ENCODE results near the gene LRRD1. TPM values are rescaled to one million over a fixed set of nuclear protein-coding genes. Genes with fewer than 3 reads are reported as not detected.
"Not testable (repeated sequence)": the region's sequence is repeated elsewhere in the genome, so short reads cannot be mapped to it uniquely, and the experiment has no call there.

LRRD1 gene
- total RNA-seq, 4 donors from 2014 or later: 0.39 to 0.44 (median 0.42) TPM; not detected in 1

- DNase-seq (ENCODE audit: low spot score in 2 of 2): no peak
- no peak overlapping the region for H3K4me3 ChIP-seq
- H3K4me1 ChIP-seq: no peaks in the 10 kb centered on the region
- TF ChIP-seq, protein P1, sequence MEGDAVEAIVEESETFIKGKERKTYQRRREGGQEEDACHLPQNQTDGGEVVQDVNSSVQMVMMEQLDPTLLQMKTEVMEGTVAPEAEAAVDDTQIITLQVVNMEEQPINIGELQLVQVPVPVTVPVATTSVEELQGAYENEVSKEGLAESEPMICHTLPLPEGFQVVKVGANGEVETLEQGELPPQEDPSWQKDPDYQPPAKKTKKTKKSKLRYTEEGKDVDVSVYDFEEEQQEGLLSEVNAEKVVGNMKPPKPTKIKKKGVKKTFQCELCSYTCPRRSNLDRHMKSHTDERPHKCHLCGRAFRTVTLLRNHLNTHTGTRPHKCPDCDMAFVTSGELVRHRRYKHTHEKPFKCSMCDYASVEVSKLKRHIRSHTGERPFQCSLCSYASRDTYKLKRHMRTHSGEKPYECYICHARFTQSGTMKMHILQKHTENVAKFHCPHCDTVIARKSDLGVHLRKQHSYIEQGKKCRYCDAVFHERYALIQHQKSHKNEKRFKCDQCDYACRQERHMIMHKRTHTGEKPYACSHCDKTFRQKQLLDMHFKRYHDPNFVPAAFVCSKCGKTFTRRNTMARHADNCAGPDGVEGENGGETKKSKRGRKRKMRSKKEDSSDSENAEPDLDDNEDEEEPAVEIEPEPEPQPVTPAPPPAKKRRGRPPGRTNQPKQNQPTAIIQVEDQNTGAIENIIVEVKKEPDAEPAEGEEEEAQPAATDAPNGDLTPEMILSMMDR (IDR thresholded peaks at IDR 0.05): no peak
- TF ChIP-seq EP300 (IDR thresholded peaks at IDR 0.05): no peak
- no peak for TF ChIP-seq POLR2A (IDR thresholded peaks at IDR 0.05)
- no peaks in the 10 kb centered on the region for H3K9me3 ChIP-seq
- WGBS, 2 donors: 90 to 96% methylated on average over 1 of the region's 1 CpG
- H3K27me3 ChIP-seq: no peaks in the 10 kb centered on the region
- no peak overlapping the region for H3K27ac ChIP-seq
- no peaks in the 10 kb centered on the region for H3K36me3 ChIP-seq
These were observed 23.7 kb downstream of the LRRD1 start for GRCh38 chr7:92155108-92155739.

DNA sequence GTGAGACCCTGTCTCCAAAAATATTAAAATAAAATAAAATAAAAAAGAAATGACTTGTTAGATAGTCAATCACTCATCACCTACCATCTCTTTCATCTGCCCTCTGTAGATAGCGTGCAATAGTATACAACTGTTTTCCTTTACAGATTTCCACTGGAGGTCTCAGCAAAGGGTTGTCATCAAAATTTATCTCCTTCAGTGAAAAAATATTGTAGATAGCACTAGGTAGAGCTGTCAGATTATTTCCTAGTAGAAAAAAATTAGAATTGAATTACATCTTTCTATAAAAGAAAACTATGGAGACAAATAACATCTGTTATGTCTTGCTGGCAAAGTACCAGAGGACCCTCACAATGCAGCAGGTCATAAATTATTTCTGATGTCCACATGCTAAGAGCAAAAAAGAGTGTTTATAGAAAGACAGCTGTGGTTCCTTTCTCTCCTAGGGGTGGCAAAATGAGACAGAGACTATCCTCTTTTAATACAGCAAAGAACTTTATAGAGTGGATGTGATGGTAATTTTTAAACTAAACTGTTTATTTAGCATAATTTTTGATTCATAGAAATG lies 28.4 kb downstream of the LRRD1 start:
- DNase-seq (ENCODE audit: low spot score in 2 of 2): no peak
- no peaks in the 10 kb centered on the region for H3K4me1 ChIP-seq
- no peaks in the 10 kb centered on the region for H3K9me3 ChIP-seq
- no peaks in the 10 kb centered on the region for H3K27me3 ChIP-seq
- TF ChIP-seq, protein P1 (IDR thresholded peaks at IDR 0.05): no peak
- no peak for TF ChIP-seq POLR2A (IDR thresholded peaks at IDR 0.05)
- no peaks in the 10 kb centered on the region for H3K36me3 ChIP-seq
- no peak overlapping the region for H3K27ac ChIP-seq
- H3K4me3 ChIP-seq: no peak overlapping the region
- 73 to 79% methylated on average over 1 of the region's 1 CpG for WGBS, 2 donors

DNA sequence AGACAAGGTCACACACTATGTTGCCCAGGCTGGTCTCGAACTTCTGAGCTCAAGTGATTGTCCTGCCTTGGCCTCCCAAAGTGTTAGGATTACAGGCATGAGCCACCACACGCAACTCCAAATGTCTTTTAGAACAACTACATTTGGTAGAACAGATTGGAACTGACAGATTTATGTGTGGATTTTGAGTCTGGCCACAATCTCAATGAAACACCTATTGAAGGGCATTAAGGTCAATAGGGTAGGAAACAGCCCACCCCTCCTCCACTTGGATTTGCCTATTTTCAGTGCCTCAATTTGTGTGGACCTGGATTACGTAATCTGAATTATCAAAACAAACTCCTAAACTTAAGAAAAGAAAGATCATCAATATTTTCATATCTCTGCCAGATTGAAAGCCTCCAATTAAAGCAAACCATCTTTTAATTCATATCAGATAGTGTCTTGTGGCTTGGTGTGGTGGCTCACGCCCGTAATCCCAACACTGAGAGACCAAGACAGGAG lies 29.2 kb downstream of the LRRD1 start:
- Histone ChIP-seq H3K27ac (no peak overlapping the region), H3K4me3 (no peak overlapping the region), H3K4me1 (no peaks in the 10 kb centered on the region), H3K9me3 (no peaks in the 10 kb centered on the region), H3K36me3 (no peaks in the 10 kb centered on the region), H3K27me3 (no peaks in the 10 kb centered on the region)
- DNase-seq (ENCODE audit: low spot score in 2 of 2): no peak
- TF ChIP-seq EP300 (IDR thresholded peaks at IDR 0.05) (no peak), POLR2A (IDR thresholded peaks at IDR 0.05) (no peak)
- TF ChIP-seq, protein P1 (IDR thresholded peaks at IDR 0.05): no peak
- 92 to 96% methylated on average over 5 of the region's 5 CpGs for WGBS, 2 donors

GRCh38 chr7:92143192-92143880 lies 35.6 kb downstream of the LRRD1 start:
- H3K27ac ChIP-seq; H3K36me3 ChIP-seq; H3K9me3 ChIP-seq; H3K4me1 ChIP-seq; H3K27me3 ChIP-seq; H3K4me3 ChIP-seq; DNase-seq (ENCODE audit: low spot score in 2 of 2): not testable (repeated sequence)
- 93 to 95% methylated on average over 32 to 48 of the region's 50 CpGs for WGBS, 2 donors

DNA sequence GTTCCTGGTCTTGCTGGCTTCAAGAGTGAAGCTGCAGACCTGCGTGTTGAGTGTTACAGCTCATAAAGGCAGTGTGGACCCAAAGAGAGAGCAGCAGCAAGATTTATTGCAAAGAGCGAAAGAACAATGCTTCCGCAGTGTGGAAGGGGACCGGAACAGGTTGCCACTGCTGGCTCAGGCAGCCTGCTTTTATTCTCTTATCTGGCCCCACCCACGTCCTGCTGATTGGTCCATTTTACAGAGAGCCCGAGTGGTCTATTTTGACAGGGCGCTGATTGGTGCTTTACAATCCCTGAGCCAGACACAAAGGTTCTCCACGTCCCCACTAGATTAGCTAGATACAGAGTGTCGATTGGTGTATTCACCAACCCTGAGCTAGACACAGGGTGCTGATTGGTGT lies 36.2 kb downstream of the LRRD1 start:
- not testable (repeated sequence) for H3K27me3 ChIP-seq; H3K4me1 ChIP-seq; H3K4me3 ChIP-seq; DNase-seq (ENCODE audit: low spot score in 2 of 2); H3K36me3 ChIP-seq; H3K9me3 ChIP-seq; H3K27ac ChIP-seq
- 86 to 98% methylated on average over 9 of the region's 9 CpGs for WGBS, 2 donors

- TF ChIP-seq EP300 (IDR thresholded peaks at IDR 0.05): no peak
- no peak for TF ChIP-seq POLR2A (IDR thresholded peaks at IDR 0.05)
- TF ChIP-seq, protein P1 (IDR thresholded peaks at IDR 0.05): no peak
- no peak for DNase-seq (ENCODE audit: low spot score in 2 of 2)
- H3K4me1 ChIP-seq: no peaks in the 10 kb centered on the region
- H3K9me3 ChIP-seq: no peaks in the 10 kb centered on the region
- WGBS, 2 donors: 92 to 95% methylated on average over 7 of the region's 7 CpGs
- H3K36me3 ChIP-seq: no peaks in the 10 kb centered on the region
- H3K27ac ChIP-seq: no peak overlapping the region
- no peak overlapping the region for H3K4me3 ChIP-seq
- H3K27me3 ChIP-seq: no peaks in the 10 kb centered on the region
These were observed 37.8 kb downstream of the LRRD1 start for GRCh38 chr7:92141161-92141560.
